ENCODE results near the gene RHOH. TPM values are rescaled to one million over a fixed set of nuclear protein-coding genes. Genes with fewer than 3 reads are reported as not detected.

The RHOH gene
- polyA plus RNA-seq, 1 experiment: not detected

- Histone ChIP-seq H3K4me3 (ENCODE audit: low read depth, low read length) (no peak overlapping the region), H3K36me3 (ENCODE audit: control insufficient read depth, insufficient read depth, low read length) (no peaks in the 10 kb centered on the region), H3K27me3 (ENCODE audit: control insufficient read depth, insufficient read depth, low read length) (no peaks in the 10 kb centered on the region)
- ChIA-PET CTCF (interaction anchor here (1.2 to 1.3 kb wide), 2 partner anchors 8 to 16 kb away, joined by 3 to 4 read pairs; no protein-coding TSS in a partner anchor), POLR2A (no interaction called here)
- no peak for DNase-seq (ENCODE audit: low read depth)
- TF ChIP-seq CTCF (IDR thresholded peaks at IDR 0.05; ENCODE audit: insufficient read depth, low read depth, low read length): no peak
Observed at GRCh38 chr4:40210776-40211175, 13.9 kb downstream of the RHOH start.

GRCh38 chr4:40211224-40212185, 14.7 kb downstream of the RHOH start:
- Histone ChIP-seq H3K27me3 (ENCODE audit: control insufficient read depth, insufficient read depth, low read length) (no peaks in the 10 kb centered on the region), H3K36me3 (ENCODE audit: control insufficient read depth, insufficient read depth, low read length) (no peaks in the 10 kb centered on the region), H3K4me3 (ENCODE audit: low read depth, low read length) (no peak overlapping the region)
- POLR2A ChIA-PET: no interaction called here
- CTCF ChIA-PET: interaction anchor here (1.3 kb wide), 1 partner anchor 9 kb away, joined by 4 read pairs; no protein-coding TSS in a partner anchor
- TF ChIP-seq CTCF (IDR thresholded peaks at IDR 0.05; ENCODE audit: insufficient read depth, low read depth, low read length): no peak
- DNase-seq (ENCODE audit: low read depth): no peak

- TF ChIP-seq CTCF (IDR thresholded peaks at IDR 0.05; ENCODE audit: insufficient read depth, low read depth, low read length): no peak
- POLR2A ChIA-PET: no interaction called here
- H3K27me3 ChIP-seq (ENCODE audit: control insufficient read depth, insufficient read depth, low read length): no peaks in the 10 kb centered on the region
- CTCF ChIA-PET: no interaction called here
- no peak for DNase-seq (ENCODE audit: low read depth)
- no peaks in the 10 kb centered on the region for H3K36me3 ChIP-seq (ENCODE audit: control insufficient read depth, insufficient read depth, low read length)
- no peak overlapping the region for H3K4me3 ChIP-seq (ENCODE audit: low read depth, low read length)
Observed at GRCh38 chr4:40212674-40213527, 16.1 kb downstream of the RHOH start.

- Histone ChIP-seq H3K4me3 (ENCODE audit: low read depth, low read length) (no peak overlapping the region), H3K27me3 (ENCODE audit: control insufficient read depth, insufficient read depth, low read length) (no peaks in the 10 kb centered on the region), H3K36me3 (ENCODE audit: control insufficient read depth, insufficient read depth, low read length) (no peaks in the 10 kb centered on the region)
- TF ChIP-seq CTCF (IDR thresholded peaks at IDR 0.05; ENCODE audit: insufficient read depth, low read depth, low read length): no peak
- POLR2A ChIA-PET: no interaction called here
- DNase-seq (ENCODE audit: low read depth): no peak
- CTCF ChIA-PET: interaction anchor here (0.7 kb wide), 1 partner anchor 29 kb away, joined by 3 read pairs; no protein-coding TSS in a partner anchor
Observed at GRCh38 chr4:40214038-40214437, 17.2 kb downstream of the RHOH start.
